HepG2 (cell line): ENCODE results near the gene AIP. TPM values are rescaled to one million over a fixed set of nuclear protein-coding genes. Genes with fewer than 3 reads are reported as not detected.

Source experiments
- ATAC-seq: fragments of 200-7000 bp; cut with Tn5 transposase; 3 replicates; pipeline ENCODE4 v1.9.1; 2020; ENCODE audit warnings: mild to moderate bottlenecking, moderate library complexity
- BruUV-seq: library from RNA; stranded (reverse); fragments of 400-500 nt; replicated peaks from 2 replicates; lab custom pipeline; 2021; lab: Mats Ljungman, UMichigan
- CTCF ChIA-PET: fragments of 300-600 bp; formaldehyde crosslinking; extraction: SDS; loops from one replicate; lab custom pipeline; 2021; ENCODE audit warnings: low total read pairs, inconsistent platforms, low intra/inter-chr PET ratio; lab: Yijun Ruan, JAX
- POLR2A ChIA-PET: fragments of 350-600 bp; sonication (Branson Sonifier 250); formaldehyde crosslinking; loops from one replicate; lab custom pipeline; 2020; ENCODE audit warnings: antibody characterized with exemption, inconsistent platforms; lab: Yijun Ruan, JAX
- DNase-seq: peaks from one replicate; pipeline ENCODE4 v3.0.0-alpha.2; 2015; ENCODE audit warnings: low spot score
- FAIRE-seq: peaks from 3 replicates; lab custom pipeline; 2011; peaks lifted over from hg19 to GRCh38; lab: Jason Lieb, UNC
- H2AFZ ChIP-seq: one replicate; pipeline ENCODE4 v1.6.1; 2011; ENCODE audit warnings: low read length, inconsistent platforms
- H3K27ac ChIP-seq: fragments of 300-600 bp; 3 replicates; pipeline ENCODE4 v1.8.0; 2011; ENCODE audit warnings: mixed run types, mild to moderate bottlenecking, mixed read lengths, low read length, inconsistent platforms; ENCODE audit not compliant: insufficient read depth; ENCODE audit errors: extremely low read length
- H3K27me3 ChIP-seq, 2 experiments: fragments of 200-600 bp in 1 of 2; 2 replicates in 1 of 2; 3 replicates in 1 of 2; pipeline versions ENCODE4 v1.6.0 to v1.8.0; 2011; ENCODE audit warnings: low read length in 2 of 2, mild to moderate bottlenecking in 2 of 2, moderate library complexity in 2 of 2, inconsistent platforms in 1 of 2; ENCODE audit not compliant: insufficient read depth in 2 of 2, control insufficient read depth in 1 of 2
- H3K36me3 ChIP-seq, 2 experiments: fragments of 200-600 bp in 1 of 2; replicated peaks in 1 of 2; 2 replicates in 1 of 2; 3 replicates in 1 of 2; pipeline versions ENCODE4 v1.5.1 to v1.8.0; 2011; ENCODE audit warnings: low read length in 2 of 2, inconsistent platforms in 1 of 2; ENCODE audit not compliant: insufficient read depth in 2 of 2, control insufficient read depth in 1 of 2
- H3K4me1 ChIP-seq: 2 replicates; pipeline ENCODE4 v1.5.1; 2012; ENCODE audit warnings: low read length, inconsistent platforms; ENCODE audit not compliant: insufficient read depth
- H3K4me2 ChIP-seq: 2 replicates; pipeline ENCODE4 v1.6.0; 2011; ENCODE audit warnings: low read depth, low read length, inconsistent platforms
- H3K4me3 ChIP-seq, 3 experiments: fragments of 200-600 bp in 1 of 3; sonication (generic), shearing (Covaris generic) in 1 of 3; replicated peaks in 1 of 3; 2 replicates each; pipeline ENCODE4 v1.5.1; 2011 to 2016; ENCODE audit warnings: low read length in 3 of 3, inconsistent platforms in 2 of 3, low read depth in 2 of 3, mild to moderate bottlenecking in 2 of 3, control low read depth in 1 of 3, mixed read lengths in 1 of 3; ENCODE audit not compliant: insufficient read depth in 1 of 3
- H3K79me2 ChIP-seq: one replicate; pipeline ENCODE4 v1.6.1; 2011; ENCODE audit warnings: low read length, inconsistent platforms; ENCODE audit not compliant: insufficient read depth
- H3K9ac ChIP-seq: 2 replicates; pipeline ENCODE4 v1.6.0; 2011; ENCODE audit warnings: mild to moderate bottlenecking, low read depth, low read length, inconsistent platforms; ENCODE audit not compliant: insufficient read depth
- H3K9me3 ChIP-seq: 2 replicates; pipeline ENCODE4 v1.5.1; 2012; ENCODE audit warnings: mild to moderate bottlenecking, low read length
- H4K20me1 ChIP-seq: 2 replicates; pipeline ENCODE4 v1.6.0; 2011; ENCODE audit warnings: inconsistent platforms, mild to moderate bottlenecking, low read length, moderate library complexity; ENCODE audit not compliant: insufficient read depth
- FOXM1 ChIP-seq: sonication (generic); formaldehyde crosslinking; IDR thresholded peaks from 2 replicates; pipeline ENCODE4 v1.5.0; 2020; ENCODE audit warnings: missing genetic modification reagents
- MIER3 ChIP-seq: IDR thresholded peaks from 2 replicates; pipeline ENCODE4 v1.6.1; 2016; ENCODE audit warnings: missing compliant biosample characterization, borderline replicate concordance
- MTF2 ChIP-seq: sonication (generic); formaldehyde crosslinking; IDR thresholded peaks from 2 replicates; pipeline ENCODE4 v1.5.0; 2020; ENCODE audit warnings: missing genetic modification reagents, borderline replicate concordance
- RCOR2 ChIP-seq: IDR thresholded peaks from 2 replicates; pipeline ENCODE4 v1.6.1; 2016; ENCODE audit warnings: missing biosample characterization, missing genetic modification reagents
- RNF2 ChIP-seq: fragments of 450-650 bp; conservative IDR thresholded peaks from 2 replicates; pipeline ENCODE4 v1.6.1; 2016; ENCODE audit warnings: low read depth
- SALL1 ChIP-seq: sonication (generic); formaldehyde crosslinking; IDR thresholded peaks from 2 replicates; pipeline ENCODE4 v1.8.0; 2022; ENCODE audit warnings: mild to moderate bottlenecking, missing genetic modification reagents
- SMAD9 ChIP-seq: sonication (generic); formaldehyde crosslinking; IDR thresholded peaks from 2 replicates; pipeline ENCODE4 v1.5.1; 2020; ENCODE audit warnings: mild to moderate bottlenecking, missing genetic modification reagents
- TBP ChIP-seq: sonication (generic); formaldehyde crosslinking; IDR thresholded peaks from 2 replicates; pipeline ENCODE4 v1.5.0; 2020; ENCODE audit warnings: missing genetic modification reagents
- ZNF619 ChIP-seq: sonication (generic); formaldehyde crosslinking; IDR thresholded peaks from 2 replicates; pipeline ENCODE4 v1.4.0; 2020; ENCODE audit warnings: mild to moderate bottlenecking, missing genetic modification reagents
- ZNF790 ChIP-seq: sonication (generic); formaldehyde crosslinking; IDR thresholded peaks from 2 replicates; pipeline ENCODE4 v1.8.0; 2022; ENCODE audit warnings: missing genetic modification reagents, mild to moderate bottlenecking, borderline replicate concordance
- WGBS: methylation state at CpG from one replicate; pipeline ENCODE4 v1.1.6; 2017; ENCODE audit warnings: low lambda C conversion rate; 5-methylcytosine and 5-hydroxymethylcytosine counted together
- in situ Hi-C: cut with HindIII; loops from 2 replicates; pipeline ENCODE4 v1.10.0; 2017; ENCODE audit warnings: low pct_unique_long_range_greater_than_20kb; ENCODE audit not compliant: extremely low pct_ligation_motif_present
- intact Hi-C: fragments of 100-400 bp; cut with micrococcal nuclease; formaldehyde crosslinking; loops from one replicate; pipeline ENCODE4 v1.10.0; 2022; ENCODE audit not compliant: unreplicated experiment
- polyA plus RNA-seq, 8 experiments: library from polyadenylated mRNA; depleted of rRNA in 3 of 8; stranded (reverse) in 7 of 8; unstranded in 1 of 8; fragments of >200 nt; fragmentation: Illumina TruSeq in 4 of 8; extraction: Trizol in 4 of 8; gene quantifications; 2 replicates each; pipeline versions ENCODE4 v1.2.1 to v1.2.3, GENCODE V29; 2011 to 2016; ENCODE audit warnings: low read depth in 4 of 8, missing spikeins in 1 of 8, mixed read lengths in 1 of 8; ENCODE audit not compliant: insufficient read depth in 1 of 8
- total RNA-seq, 5 experiments: library from RNA; depleted of rRNA; stranded (reverse); fragments of >200 nt; fragmentation: Illumina TruSeq; extraction: Trizol; gene quantifications; 2 replicates each; pipeline ENCODE4 v1.2.3, GENCODE V29; 2016; ENCODE audit warnings: low read depth in 1 of 5
- TF ChIP-seq, protein P1 (sequence below): sonication (generic); formaldehyde crosslinking; conservative IDR thresholded peaks from 2 replicates; pipeline ENCODE4 v1.8.1; 2023; ENCODE audit warnings: missing genetic modification reagents
- TF ChIP-seq, protein P2 (sequence below): sonication (generic); formaldehyde crosslinking; IDR thresholded peaks from 2 replicates; pipeline ENCODE4 v1.4.0; 2020; ENCODE audit warnings: mild to moderate bottlenecking, missing genetic modification reagents
- TF ChIP-seq, protein P3 (sequence below): IDR thresholded peaks from 2 replicates; pipeline ENCODE4 v1.6.1; 2012; ENCODE audit warnings: inconsistent platforms
- TF ChIP-seq, protein P4 (sequence below): sonication (generic); formaldehyde crosslinking; IDR thresholded peaks from 2 replicates; pipeline ENCODE4 v1.5.1; 2020; ENCODE audit warnings: mild to moderate bottlenecking, missing genetic modification reagents, moderate library complexity
- TF ChIP-seq, protein P5 (sequence below): sonication (generic); formaldehyde crosslinking; IDR thresholded peaks from 2 replicates; pipeline ENCODE4 v1.8.1; 2023; ENCODE audit warnings: mild to moderate bottlenecking, inconsistent platforms, moderate library complexity, missing genetic modification reagents, borderline replicate concordance

AIP gene
- total and polyA plus RNA-seq, 2 of the 13 experiments (the other 11 are each of a cell fraction or from before 2014, with no cell fraction given): 51.8 to 110 TPM

DNA sequence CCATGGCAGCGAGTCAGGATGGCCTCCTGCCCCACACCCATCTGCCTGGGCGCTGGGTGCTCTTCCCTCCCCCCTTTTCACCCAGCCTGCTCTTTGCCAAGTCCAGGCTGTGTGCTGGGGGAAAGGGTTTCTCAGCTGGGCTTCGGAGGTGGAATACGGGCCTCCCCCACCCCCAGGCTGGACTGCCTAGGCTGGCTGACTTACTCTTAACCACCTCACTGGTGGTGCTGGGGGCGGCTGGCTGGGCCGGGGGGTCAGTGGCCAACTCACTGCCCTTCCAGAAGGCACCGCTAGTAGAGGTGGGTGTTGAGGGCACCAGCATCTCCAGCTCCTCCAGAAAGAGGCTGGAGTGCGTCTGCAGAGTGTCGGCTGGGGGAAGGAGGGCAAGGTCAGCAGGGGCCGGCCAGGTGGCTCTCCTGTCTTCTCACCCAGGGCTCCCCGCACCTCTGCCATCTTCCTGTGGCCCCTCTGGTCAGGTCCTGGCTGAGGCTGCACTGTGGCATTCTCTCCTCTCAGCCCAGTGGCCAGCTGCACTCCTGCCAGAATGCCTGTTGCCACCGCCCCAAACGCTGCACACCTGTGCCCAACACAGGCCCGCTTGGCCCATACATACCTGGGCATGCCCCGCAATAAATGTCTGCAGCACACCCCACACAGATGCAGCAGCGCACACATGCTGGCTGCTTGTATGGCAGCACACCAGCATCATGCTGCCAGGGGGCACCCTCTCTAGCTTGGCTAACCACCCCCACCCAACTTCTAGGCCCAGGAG lies 12.6 kb downstream of the AIP start:
- ChIA-PET CTCF (no interaction called here), POLR2A (no interaction called here)
- no peaks in the 10 kb centered on the region for H3K9me3 ChIP-seq
- H3K4me3 ChIP-seq: no peak overlapping the region
- DNase-seq: no peak
- H3K36me3 ChIP-seq: peaks cover 1 to 4% of the 10 kb centered on the region in 2 experiments; a peak in 3 of 5 replicates
- no peak overlapping the region for H3K9ac ChIP-seq
- H3K79me2 ChIP-seq: no peaks in the 10 kb centered on the region
- no peak for ATAC-seq
- no peak overlapping the region for H3K4me2 ChIP-seq
- H3K27me3 ChIP-seq: no peaks in the 10 kb centered on the region
- WGBS: 97% methylated on average over 11 of the region's 16 CpGs
- in situ Hi-C loops (no loop called here), intact Hi-C loops (no loop called here)
- FAIRE-seq: no peak
- H2AFZ ChIP-seq: no peak overlapping the region
- no peaks in the 10 kb centered on the region for H3K4me1 ChIP-seq
- H3K27ac ChIP-seq: no peak overlapping the region
- BruUV-seq: no TSS peak
- H4K20me1 ChIP-seq: no peaks in the 10 kb centered on the region
- TF ChIP-seq, protein P1, sequence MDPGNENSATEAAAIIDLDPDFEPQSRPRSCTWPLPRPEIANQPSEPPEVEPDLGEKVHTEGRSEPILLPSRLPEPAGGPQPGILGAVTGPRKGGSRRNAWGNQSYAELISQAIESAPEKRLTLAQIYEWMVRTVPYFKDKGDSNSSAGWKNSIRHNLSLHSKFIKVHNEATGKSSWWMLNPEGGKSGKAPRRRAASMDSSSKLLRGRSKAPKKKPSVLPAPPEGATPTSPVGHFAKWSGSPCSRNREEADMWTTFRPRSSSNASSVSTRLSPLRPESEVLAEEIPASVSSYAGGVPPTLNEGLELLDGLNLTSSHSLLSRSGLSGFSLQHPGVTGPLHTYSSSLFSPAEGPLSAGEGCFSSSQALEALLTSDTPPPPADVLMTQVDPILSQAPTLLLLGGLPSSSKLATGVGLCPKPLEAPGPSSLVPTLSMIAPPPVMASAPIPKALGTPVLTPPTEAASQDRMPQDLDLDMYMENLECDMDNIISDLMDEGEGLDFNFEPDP (CRISPR knock-in tag): no peak
- no peak for TF ChIP-seq MIER3 (CRISPR knock-in tag)
- TF ChIP-seq SALL1 (CRISPR knock-in tag): no peak
- no peak for TF ChIP-seq ZNF619 (CRISPR knock-in tag)
- TF ChIP-seq, protein P2, sequence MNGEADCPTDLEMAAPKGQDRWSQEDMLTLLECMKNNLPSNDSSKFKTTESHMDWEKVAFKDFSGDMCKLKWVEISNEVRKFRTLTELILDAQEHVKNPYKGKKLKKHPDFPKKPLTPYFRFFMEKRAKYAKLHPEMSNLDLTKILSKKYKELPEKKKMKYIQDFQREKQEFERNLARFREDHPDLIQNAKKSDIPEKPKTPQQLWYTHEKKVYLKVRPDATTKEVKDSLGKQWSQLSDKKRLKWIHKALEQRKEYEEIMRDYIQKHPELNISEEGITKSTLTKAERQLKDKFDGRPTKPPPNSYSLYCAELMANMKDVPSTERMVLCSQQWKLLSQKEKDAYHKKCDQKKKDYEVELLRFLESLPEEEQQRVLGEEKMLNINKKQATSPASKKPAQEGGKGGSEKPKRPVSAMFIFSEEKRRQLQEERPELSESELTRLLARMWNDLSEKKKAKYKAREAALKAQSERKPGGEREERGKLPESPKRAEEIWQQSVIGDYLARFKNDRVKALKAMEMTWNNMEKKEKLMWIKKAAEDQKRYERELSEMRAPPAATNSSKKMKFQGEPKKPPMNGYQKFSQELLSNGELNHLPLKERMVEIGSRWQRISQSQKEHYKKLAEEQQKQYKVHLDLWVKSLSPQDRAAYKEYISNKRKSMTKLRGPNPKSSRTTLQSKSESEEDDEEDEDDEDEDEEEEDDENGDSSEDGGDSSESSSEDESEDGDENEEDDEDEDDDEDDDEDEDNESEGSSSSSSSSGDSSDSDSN (CRISPR knock-in tag): no peak
- no peak for TF ChIP-seq SMAD9
- TF ChIP-seq RNF2: no peak
- TF ChIP-seq, protein P3, sequence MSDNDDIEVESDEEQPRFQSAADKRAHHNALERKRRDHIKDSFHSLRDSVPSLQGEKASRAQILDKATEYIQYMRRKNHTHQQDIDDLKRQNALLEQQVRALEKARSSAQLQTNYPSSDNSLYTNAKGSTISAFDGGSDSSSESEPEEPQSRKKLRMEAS: no peak
- no peak for TF ChIP-seq TBP (CRISPR knock-in tag)
- TF ChIP-seq ZNF790 (CRISPR knock-in tag): no peak
- no peak for TF ChIP-seq RCOR2 (CRISPR knock-in tag)
- TF ChIP-seq FOXM1 (CRISPR knock-in tag): no peak
- TF ChIP-seq, protein P4, sequence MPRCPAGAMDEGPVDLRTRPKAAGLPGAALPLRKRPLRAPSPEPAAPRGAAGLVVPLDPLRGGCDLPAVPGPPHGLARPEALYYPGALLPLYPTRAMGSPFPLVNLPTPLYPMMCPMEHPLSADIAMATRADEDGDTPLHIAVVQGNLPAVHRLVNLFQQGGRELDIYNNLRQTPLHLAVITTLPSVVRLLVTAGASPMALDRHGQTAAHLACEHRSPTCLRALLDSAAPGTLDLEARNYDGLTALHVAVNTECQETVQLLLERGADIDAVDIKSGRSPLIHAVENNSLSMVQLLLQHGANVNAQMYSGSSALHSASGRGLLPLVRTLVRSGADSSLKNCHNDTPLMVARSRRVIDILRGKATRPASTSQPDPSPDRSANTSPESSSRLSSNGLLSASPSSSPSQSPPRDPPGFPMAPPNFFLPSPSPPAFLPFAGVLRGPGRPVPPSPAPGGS (CRISPR knock-in tag): no peak
- TF ChIP-seq MTF2 (CRISPR knock-in tag): no peak
- TF ChIP-seq, protein P5, sequence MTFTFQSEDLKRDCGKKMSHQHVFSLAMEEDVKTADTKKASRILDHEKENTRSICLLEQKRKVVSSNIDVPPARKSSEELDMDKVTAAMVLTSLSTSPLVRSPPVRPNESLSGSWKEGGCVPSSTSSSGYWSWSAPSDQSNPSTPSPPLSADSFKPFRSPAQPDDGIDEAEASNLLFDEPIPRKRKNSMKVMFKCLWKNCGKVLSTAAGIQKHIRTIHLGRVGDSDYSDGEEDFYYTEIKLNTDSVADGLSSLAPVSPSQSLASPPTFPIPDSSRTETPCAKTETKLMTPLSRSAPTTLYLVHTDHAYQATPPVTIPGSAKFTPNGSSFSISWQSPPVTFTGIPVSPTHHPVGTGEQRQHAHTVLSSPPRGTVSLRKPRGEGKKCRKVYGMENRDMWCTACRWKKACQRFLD: no peak
